HEK293 (cell line): Measurements from ENCODE around the gene SZT2.
A peak's percentile ranks its signal among the peaks of the same experiment; 100 is the strongest.

Source experiments
- CTCF ChIA-PET: fragments of 350-600 bp; formaldehyde crosslinking; extraction: SDS; loops from one replicate; lab custom pipeline; 2021; ENCODE audit warnings: antibody characterized with exemption; lab: Yijun Ruan, JAX
- POLR2A ChIA-PET: fragments of 300-600 bp; formaldehyde crosslinking; extraction: SDS; loops from one replicate; lab custom pipeline; 2020; ENCODE audit warnings: antibody characterized with exemption, inconsistent platforms; lab: Yijun Ruan, JAX
- H3K27ac ChIP-seq: fragments of 200-500 bp; sonication (Bioruptor generic); 2 replicates; pipeline ENCODE4 v1.5.1; 2014; ENCODE audit warnings: low read depth, low read length, control low read depth, inconsistent platforms; ENCODE audit errors: extremely low read depth
- H3K36me3 ChIP-seq, 2 experiments: fragments of 200-500 bp in 1 of 2; sonication (Bioruptor generic) in 1 of 2; 1 replicate in 1 of 2; 2 replicates in 1 of 2; pipeline ENCODE4 v1.5.1; 2014 to 2017; ENCODE audit warnings: inconsistent platforms in 2 of 2, low read length in 2 of 2; ENCODE audit not compliant: control insufficient read depth in 2 of 2, insufficient read depth in 1 of 2
- H3K4me1 ChIP-seq: fragments of 200-500 bp; sonication (Bioruptor generic); 2 replicates; pipeline ENCODE4 v1.5.1; 2014; ENCODE audit warnings: mild to moderate bottlenecking, low read length, inconsistent platforms; ENCODE audit not compliant: control insufficient read depth, insufficient read depth
- H3K4me3 ChIP-seq: 2 replicates; pipeline ENCODE4 v1.5.1; 2011; ENCODE audit warnings: low read depth, mild to moderate bottlenecking, control low read depth, low read length, moderate library complexity
- H3K9me3 ChIP-seq: fragments of 200-500 bp; sonication (Bioruptor generic); 2 replicates; pipeline ENCODE4 v1.5.1; 2014; ENCODE audit warnings: low read depth, low read length, inconsistent platforms; ENCODE audit not compliant: control insufficient read depth, insufficient read depth
- EGR2 ChIP-seq: fragments of 450-650 bp; formaldehyde crosslinking; IDR thresholded peaks from 2 replicates; pipeline ENCODE4 v1.5.1; 2016; ENCODE audit warnings: low read depth, missing biosample characterization, missing genetic modification characterization
- GLI2 ChIP-seq: fragments of 450-650 bp; formaldehyde crosslinking; IDR thresholded peaks from 2 replicates; pipeline ENCODE4; 2017; ENCODE audit warnings: missing biosample characterization, missing genetic modification characterization, low read depth, borderline replicate concordance
- GLIS1 ChIP-seq: fragments of 450-650 bp; formaldehyde crosslinking; IDR thresholded peaks from 2 replicates; pipeline ENCODE4 v1.5.1; 2016; ENCODE audit warnings: missing biosample characterization, missing genetic modification characterization
- GLIS2 ChIP-seq: fragments of 450-650 bp; formaldehyde crosslinking; IDR thresholded peaks from 2 replicates; pipeline ENCODE4 v1.5.1; 2016; ENCODE audit warnings: missing biosample characterization, missing genetic modification characterization
- KLF1 ChIP-seq: fragments of 450-650 bp; formaldehyde crosslinking; IDR thresholded peaks from 2 replicates; pipeline ENCODE4 v1.5.1; 2016; ENCODE audit warnings: missing biosample characterization, missing genetic modification characterization
- KLF16 ChIP-seq: fragments of 450-650 bp; formaldehyde crosslinking; IDR thresholded peaks from 2 replicates; pipeline ENCODE4 v1.5.1; 2017; ENCODE audit warnings: missing biosample characterization, missing genetic modification characterization
- SP3 ChIP-seq: fragments of 450-650 bp; formaldehyde crosslinking; IDR thresholded peaks from 2 replicates; pipeline ENCODE4 v1.5.1; 2016; ENCODE audit warnings: missing biosample characterization, missing genetic modification characterization
- TRIM28 ChIP-seq: IDR thresholded peaks from 2 replicates; pipeline ENCODE4 v1.6.1; 2011; ENCODE audit warnings: low read length, control low read depth, borderline replicate concordance
- ZBTB21 ChIP-seq: fragments of 450-650 bp; formaldehyde crosslinking; IDR thresholded peaks from 2 replicates; pipeline ENCODE4 v1.5.1; 2017; ENCODE audit warnings: missing biosample characterization, missing genetic modification characterization
- ZNF121 ChIP-seq: fragments of 450-650 bp; formaldehyde crosslinking; IDR thresholded peaks from 2 replicates; pipeline ENCODE4 v1.5.1; 2016; ENCODE audit warnings: missing biosample characterization, missing genetic modification characterization
- ZNF335 ChIP-seq: fragments of 450-650 bp; formaldehyde crosslinking; conservative IDR thresholded peaks from 2 replicates; pipeline ENCODE4 v1.5.1; 2016; ENCODE audit warnings: missing biosample characterization, missing genetic modification characterization
- ZNF529 ChIP-seq: fragments of 450-650 bp; formaldehyde crosslinking; IDR thresholded peaks from 2 replicates; pipeline ENCODE4 v1.5.1; 2017; ENCODE audit warnings: missing genetic modification characterization, missing biosample characterization; ENCODE audit not compliant: insufficient replicate concordance
- ZNF561 ChIP-seq: fragments of 450-650 bp; IDR thresholded peaks from 2 replicates; pipeline ENCODE4 v1.5.1; 2018; ENCODE audit warnings: missing biosample characterization, missing genetic modification characterization, borderline replicate concordance
- TF ChIP-seq, protein P1 (sequence below): sonication (generic); formaldehyde crosslinking; IDR thresholded peaks from 2 replicates; pipeline ENCODE4 v1.8.1; 2022; ENCODE audit warnings: mild to moderate bottlenecking, moderate library complexity, missing genetic modification reagents
- TF ChIP-seq, protein P2 (sequence below): fragments of 450-650 bp; IDR thresholded peaks from 2 replicates; pipeline ENCODE4 v1.5.1; 2018; ENCODE audit warnings: missing biosample characterization, missing genetic modification characterization
- TF ChIP-seq, protein P3 (sequence below): fragments of 450-650 bp; formaldehyde crosslinking; IDR thresholded peaks from 2 replicates; pipeline ENCODE4 v1.5.1; 2016; ENCODE audit warnings: missing biosample characterization, missing genetic modification characterization
- TF ChIP-seq, protein P4 (sequence below): fragments of 450-650 bp; formaldehyde crosslinking; IDR thresholded peaks from 2 replicates; pipeline ENCODE4 v1.5.1; 2016; ENCODE audit warnings: missing biosample characterization, missing genetic modification characterization, borderline replicate concordance
- TF ChIP-seq, protein P5 (sequence below): fragments of 450-650 bp; formaldehyde crosslinking; IDR thresholded peaks from 2 replicates; pipeline ENCODE4 v1.5.1; 2016; ENCODE audit warnings: missing biosample characterization, missing genetic modification characterization

SZT2 gene

DNA sequence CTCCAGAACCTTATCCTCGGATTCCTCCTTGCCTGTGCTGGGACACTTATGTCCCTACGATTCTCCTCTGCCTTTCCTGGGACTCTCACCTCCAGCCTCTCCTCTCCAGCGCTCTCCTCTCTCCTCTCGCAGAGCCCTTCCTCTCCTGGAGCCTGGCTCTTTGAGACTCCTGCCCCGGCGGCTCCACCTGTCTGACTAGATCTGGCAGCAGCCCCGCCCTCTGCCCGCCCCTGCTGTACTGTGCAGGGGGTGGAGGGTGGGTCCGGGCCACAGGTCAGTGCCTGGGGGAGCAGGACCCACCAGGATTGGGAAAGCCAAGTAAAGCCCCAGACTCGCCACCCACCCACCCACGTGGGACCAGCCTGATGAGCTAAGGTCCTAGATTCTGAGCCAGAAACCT lies 23.5 kb upstream of the SZT2 start (continued):
- TF ChIP-seq, protein P1, sequence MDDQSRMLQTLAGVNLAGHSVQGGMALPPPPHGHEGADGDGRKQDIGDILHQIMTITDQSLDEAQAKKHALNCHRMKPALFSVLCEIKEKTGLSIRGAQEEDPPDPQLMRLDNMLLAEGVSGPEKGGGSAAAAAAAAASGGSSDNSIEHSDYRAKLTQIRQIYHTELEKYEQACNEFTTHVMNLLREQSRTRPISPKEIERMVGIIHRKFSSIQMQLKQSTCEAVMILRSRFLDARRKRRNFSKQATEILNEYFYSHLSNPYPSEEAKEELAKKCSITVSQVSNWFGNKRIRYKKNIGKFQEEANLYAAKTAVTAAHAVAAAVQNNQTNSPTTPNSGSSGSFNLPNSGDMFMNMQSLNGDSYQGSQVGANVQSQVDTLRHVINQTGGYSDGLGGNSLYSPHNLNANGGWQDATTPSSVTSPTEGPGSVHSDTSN (CRISPR knock-in tag) = no peak
- TF ChIP-seq ZBTB21 (tag by site-specific recombination) = no peak
- peak; percentile 93 for TF ChIP-seq KLF1 (tag by site-specific recombination)
- peak; percentile 62; the same call in 1 of the 2 replicates for TF ChIP-seq EGR2 (tag by site-specific recombination)
- TF ChIP-seq, protein P2, sequence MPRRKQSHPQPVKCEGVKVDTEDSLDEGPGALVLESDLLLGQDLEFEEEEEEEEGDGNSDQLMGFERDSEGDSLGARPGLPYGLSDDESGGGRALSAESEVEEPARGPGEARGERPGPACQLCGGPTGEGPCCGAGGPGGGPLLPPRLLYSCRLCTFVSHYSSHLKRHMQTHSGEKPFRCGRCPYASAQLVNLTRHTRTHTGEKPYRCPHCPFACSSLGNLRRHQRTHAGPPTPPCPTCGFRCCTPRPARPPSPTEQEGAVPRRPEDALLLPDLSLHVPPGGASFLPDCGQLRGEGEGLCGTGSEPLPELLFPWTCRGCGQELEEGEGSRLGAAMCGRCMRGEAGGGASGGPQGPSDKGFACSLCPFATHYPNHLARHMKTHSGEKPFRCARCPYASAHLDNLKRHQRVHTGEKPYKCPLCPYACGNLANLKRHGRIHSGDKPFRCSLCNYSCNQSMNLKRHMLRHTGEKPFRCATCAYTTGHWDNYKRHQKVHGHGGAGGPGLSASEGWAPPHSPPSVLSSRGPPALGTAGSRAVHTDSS (tag by site-specific recombination) = no peak
- no peak for TF ChIP-seq GLI2
- TF ChIP-seq GLIS2 = peak; percentile 32; the same call in 1 of the 2 replicates
- TF ChIP-seq ZNF529 (tag by site-specific recombination) = no peak
- TF ChIP-seq KLF16 (tag by site-specific recombination) = no peak
- no peak for TF ChIP-seq TRIM28
- TF ChIP-seq ZNF335 (tag by site-specific recombination) = no peak
- TF ChIP-seq GLIS1 (tag by site-specific recombination) = peak; percentile 62

DNA sequence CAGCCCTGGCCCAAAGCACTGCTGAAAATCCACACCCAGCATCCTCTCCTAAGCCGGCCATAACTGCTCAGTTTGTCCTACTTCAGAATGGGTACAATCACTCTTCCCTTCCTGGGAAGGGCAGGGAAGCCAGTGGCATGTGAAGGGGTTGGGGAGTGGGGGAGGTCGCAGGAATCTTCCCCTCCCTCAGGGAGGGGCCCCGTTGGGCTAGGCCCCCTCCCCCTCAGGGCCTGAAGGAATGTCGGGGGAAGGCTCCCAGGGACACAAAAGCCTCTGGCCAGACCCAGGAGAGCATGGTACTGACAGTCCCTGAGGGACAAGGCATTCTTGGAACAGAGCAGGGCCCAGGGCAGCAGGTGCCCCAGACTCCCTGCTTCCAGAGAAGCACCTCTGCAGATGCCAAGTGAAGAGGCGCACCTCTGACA lies 23.1 kb upstream of the SZT2 start:
- Histone ChIP-seq H3K9me3 (no peaks in the 10 kb centered on the region), H3K4me1 (peaks cover 8% of the 10 kb centered on the region; the same call in 1 of the 2 replicates), H3K4me3 (peak overlapping the region; percentile 51), H3K36me3 (peaks cover 12 to 43% of the 10 kb centered on the region in 2 experiments), H3K27ac (no peak overlapping the region)
- TF ChIP-seq, protein P3, sequence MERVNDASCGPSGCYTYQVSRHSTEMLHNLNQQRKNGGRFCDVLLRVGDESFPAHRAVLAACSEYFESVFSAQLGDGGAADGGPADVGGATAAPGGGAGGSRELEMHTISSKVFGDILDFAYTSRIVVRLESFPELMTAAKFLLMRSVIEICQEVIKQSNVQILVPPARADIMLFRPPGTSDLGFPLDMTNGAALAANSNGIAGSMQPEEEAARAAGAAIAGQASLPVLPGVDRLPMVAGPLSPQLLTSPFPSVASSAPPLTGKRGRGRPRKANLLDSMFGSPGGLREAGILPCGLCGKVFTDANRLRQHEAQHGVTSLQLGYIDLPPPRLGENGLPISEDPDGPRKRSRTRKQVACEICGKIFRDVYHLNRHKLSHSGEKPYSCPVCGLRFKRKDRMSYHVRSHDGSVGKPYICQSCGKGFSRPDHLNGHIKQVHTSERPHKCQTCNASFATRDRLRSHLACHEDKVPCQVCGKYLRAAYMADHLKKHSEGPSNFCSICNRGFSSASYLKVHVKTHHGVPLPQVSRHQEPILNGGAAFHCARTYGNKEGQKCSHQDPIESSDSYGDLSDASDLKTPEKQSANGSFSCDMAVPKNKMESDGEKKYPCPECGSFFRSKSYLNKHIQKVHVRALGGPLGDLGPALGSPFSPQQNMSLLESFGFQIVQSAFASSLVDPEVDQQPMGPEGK = peak; percentile 15; the same call in 1 of the 2 replicates
- TF ChIP-seq, protein P4, sequence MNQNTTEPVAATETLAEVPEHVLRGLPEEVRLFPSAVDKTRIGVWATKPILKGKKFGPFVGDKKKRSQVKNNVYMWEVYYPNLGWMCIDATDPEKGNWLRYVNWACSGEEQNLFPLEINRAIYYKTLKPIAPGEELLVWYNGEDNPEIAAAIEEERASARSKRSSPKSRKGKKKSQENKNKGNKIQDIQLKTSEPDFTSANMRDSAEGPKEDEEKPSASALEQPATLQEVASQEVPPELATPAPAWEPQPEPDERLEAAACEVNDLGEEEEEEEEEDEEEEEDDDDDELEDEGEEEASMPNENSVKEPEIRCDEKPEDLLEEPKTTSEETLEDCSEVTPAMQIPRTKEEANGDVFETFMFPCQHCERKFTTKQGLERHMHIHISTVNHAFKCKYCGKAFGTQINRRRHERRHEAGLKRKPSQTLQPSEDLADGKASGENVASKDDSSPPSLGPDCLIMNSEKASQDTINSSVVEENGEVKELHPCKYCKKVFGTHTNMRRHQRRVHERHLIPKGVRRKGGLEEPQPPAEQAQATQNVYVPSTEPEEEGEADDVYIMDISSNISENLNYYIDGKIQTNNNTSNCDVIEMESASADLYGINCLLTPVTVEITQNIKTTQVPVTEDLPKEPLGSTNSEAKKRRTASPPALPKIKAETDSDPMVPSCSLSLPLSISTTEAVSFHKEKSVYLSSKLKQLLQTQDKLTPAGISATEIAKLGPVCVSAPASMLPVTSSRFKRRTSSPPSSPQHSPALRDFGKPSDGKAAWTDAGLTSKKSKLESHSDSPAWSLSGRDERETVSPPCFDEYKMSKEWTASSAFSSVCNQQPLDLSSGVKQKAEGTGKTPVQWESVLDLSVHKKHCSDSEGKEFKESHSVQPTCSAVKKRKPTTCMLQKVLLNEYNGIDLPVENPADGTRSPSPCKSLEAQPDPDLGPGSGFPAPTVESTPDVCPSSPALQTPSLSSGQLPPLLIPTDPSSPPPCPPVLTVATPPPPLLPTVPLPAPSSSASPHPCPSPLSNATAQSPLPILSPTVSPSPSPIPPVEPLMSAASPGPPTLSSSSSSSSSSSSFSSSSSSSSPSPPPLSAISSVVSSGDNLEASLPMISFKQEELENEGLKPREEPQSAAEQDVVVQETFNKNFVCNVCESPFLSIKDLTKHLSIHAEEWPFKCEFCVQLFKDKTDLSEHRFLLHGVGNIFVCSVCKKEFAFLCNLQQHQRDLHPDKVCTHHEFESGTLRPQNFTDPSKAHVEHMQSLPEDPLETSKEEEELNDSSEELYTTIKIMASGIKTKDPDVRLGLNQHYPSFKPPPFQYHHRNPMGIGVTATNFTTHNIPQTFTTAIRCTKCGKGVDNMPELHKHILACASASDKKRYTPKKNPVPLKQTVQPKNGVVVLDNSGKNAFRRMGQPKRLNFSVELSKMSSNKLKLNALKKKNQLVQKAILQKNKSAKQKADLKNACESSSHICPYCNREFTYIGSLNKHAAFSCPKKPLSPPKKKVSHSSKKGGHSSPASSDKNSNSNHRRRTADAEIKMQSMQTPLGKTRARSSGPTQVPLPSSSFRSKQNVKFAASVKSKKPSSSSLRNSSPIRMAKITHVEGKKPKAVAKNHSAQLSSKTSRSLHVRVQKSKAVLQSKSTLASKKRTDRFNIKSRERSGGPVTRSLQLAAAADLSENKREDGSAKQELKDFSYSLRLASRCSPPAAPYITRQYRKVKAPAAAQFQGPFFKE (tag by site-specific recombination) = no peak
- no peak for TF ChIP-seq ZNF561 (tag by site-specific recombination)
- no peak for TF ChIP-seq ZNF121 (tag by site-specific recombination)
- TF ChIP-seq, protein P5, sequence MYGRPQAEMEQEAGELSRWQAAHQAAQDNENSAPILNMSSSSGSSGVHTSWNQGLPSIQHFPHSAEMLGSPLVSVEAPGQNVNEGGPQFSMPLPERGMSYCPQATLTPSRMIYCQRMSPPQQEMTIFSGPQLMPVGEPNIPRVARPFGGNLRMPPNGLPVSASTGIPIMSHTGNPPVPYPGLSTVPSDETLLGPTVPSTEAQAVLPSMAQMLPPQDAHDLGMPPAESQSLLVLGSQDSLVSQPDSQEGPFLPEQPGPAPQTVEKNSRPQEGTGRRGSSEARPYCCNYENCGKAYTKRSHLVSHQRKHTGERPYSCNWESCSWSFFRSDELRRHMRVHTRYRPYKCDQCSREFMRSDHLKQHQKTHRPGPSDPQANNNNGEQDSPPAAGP (tag by site-specific recombination) = peak; percentile 80
- 0 out of 2 replicates have a peak, but pooled peaks have one; percentile 10 for TF ChIP-seq SP3 (tag by site-specific recombination)
- CTCF ChIA-PET = no interaction called here
- POLR2A ChIA-PET = interaction anchor here (0.6 to 2.7 kb wide), 4 partner anchors 8 to 341 kb away, joined by 3 to 34 read pairs (median 12); partner anchors contain the start of genes CDC20, MED8, ST3GAL3 and SZT2
